COLO668 (cell line): ENCODE data around the gene SPTLC2.
"Not testable (repeated sequence)": the region's sequence is repeated elsewhere in the genome, so short reads cannot be mapped to it uniquely, and the experiment has no call there.

Source experiments
- DNase-seq: peaks from one replicate; lab custom pipeline; 2025; ENCODE audit not compliant: unreplicated experiment; lab: John Stamatoyannopoulos, UW

Gene SPTLC2, protein sequence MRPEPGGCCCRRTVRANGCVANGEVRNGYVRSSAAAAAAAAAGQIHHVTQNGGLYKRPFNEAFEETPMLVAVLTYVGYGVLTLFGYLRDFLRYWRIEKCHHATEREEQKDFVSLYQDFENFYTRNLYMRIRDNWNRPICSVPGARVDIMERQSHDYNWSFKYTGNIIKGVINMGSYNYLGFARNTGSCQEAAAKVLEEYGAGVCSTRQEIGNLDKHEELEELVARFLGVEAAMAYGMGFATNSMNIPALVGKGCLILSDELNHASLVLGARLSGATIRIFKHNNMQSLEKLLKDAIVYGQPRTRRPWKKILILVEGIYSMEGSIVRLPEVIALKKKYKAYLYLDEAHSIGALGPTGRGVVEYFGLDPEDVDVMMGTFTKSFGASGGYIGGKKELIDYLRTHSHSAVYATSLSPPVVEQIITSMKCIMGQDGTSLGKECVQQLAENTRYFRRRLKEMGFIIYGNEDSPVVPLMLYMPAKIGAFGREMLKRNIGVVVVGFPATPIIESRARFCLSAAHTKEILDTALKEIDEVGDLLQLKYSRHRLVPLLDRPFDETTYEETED

DNA sequence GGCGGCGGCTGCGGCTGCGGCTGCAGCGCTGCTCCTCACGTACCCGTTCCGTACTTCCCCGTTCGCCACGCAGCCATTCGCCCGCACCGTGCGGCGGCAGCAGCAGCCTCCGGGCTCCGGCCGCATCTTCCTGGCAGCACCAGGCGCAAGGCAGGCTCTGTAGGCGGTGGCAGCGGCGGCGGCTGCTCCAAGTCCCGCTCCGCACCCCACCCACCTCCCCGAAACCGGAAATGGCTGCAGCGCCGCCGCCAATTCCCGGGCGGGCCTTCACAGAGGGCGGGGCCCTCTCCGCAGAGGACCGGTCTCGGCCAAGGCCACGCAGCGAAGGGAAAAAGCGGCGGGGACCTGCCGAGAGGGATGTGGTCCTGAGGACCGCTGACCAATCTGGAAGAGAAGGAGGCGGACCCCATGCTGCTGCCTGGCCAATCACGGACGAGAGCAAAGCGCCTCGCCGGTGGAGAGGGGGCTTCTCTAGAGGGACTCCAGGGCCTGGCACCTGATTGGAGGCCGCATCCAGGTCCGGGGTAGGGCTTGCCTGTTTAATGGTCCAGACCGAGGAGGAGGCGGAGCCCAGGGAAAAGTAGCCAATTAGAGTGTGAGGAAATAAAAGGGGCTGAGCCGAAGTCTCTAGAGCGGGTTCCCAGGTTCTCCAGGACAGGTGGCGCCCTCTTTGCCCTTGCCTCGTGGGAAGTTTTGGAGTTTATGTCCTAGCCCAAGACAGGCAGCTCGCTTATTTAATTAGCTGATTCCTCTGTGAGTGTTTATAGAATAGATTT is at the start of gene SPTLC2:
Gene SPTLC2 (minus strand): TSS at position 184 of the 776 bp plus-strand sequence. CDS start 58 bp downstream, at position 126.
- DNase-seq = peak; percentile 98

DNA sequence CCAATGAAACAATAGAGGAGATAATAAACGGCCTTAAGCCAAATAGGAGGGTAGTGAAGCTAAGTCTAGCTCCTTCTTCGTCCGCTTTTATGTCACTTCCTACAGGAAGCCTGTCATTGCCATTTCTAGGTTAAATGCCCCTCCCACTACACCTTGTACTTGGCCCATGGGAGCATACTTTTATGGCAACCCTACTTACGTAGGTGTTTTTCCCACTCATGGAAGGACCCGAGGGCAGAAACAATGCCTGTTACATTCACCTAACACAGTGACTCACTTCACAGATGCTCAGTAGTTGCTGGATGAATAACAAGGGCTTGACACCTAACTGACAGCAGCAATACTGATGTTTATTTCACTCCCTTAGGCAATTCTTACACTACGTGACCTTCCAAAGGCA is 46.9 kb upstream of the SPTLC2 start:
- no peak for DNase-seq

DNA sequence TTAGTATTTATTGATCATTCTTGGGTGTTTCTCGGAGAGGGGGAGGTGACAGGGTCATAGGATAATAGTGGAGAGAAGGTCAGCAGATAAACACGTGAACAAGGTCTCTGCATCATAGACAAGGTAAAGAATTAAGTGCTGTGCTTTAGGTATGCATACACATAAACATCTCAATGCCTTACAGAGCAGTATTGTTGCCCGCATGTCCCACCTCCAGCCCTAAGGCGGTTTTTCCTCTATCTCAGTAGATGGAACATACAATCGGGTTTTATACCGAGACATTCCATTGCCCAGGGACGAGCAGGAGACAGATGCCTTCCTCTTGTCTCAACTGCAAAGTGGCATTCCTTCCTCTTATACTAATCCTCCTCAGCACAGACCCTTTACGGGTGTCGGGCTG is 45.1 kb upstream of the SPTLC2 start:
- DNase-seq = not testable (repeated sequence)

DNA sequence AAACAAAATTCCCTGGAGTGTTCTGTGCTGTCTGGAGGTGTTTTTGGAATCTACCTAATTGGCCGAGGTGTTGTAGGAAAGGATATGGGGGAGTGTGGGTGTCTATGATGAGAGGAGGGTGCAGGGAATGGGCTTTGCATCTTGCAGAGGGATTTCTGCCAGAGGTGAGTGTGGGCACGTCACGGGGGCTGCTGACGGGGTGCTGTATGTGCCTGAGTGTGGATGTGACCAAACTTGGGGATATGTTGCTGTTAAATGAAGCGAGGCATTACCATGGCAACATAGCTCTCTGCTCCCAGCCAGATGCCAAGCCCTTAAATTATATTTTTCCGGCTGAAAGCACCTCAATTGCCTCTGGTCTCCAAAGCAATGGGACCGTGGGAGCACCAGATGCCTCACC is 44.3 kb upstream of the SPTLC2 start:
- peak; percentile 36 for DNase-seq

DNA sequence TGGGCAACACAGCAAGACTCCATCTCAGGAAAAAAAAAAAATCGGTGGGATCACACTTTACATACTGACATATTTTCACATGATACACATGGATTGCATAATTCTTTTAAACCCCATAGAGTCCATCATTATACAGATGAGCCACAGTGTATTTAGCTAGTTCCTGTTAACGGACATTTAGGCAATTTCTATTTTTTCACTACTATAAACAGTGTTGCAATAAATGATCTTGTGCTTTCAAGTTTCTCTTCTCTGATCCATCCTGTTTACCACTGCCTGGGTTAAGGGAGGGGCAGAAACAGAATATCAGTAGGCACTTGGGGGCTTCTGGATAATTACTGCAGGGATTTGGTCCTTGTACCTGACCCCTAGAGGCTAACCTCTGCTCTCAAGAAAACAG is 43.4 kb upstream of the SPTLC2 start:
- DNase-seq = no peak

DNA sequence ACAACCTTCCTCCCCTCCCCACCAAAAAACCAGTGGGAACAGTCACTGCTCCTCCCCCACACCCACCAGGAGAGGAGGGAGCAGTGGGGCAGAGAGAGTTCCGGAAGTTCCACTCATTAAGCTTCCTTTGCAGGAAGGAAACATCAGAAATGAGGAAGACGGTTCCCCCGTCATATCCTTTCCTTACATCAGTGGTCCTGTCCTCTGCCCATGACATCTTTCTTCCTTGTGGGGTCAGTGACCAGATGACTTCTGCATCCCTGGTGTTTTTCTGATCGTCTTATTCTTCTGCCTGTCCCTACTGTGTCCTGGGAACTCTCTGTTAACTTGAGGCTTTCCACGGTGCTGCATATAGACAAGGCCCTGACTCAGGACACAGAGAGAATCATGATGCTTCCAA is 40.8 kb upstream of the SPTLC2 start:
- no peak for DNase-seq

DNA sequence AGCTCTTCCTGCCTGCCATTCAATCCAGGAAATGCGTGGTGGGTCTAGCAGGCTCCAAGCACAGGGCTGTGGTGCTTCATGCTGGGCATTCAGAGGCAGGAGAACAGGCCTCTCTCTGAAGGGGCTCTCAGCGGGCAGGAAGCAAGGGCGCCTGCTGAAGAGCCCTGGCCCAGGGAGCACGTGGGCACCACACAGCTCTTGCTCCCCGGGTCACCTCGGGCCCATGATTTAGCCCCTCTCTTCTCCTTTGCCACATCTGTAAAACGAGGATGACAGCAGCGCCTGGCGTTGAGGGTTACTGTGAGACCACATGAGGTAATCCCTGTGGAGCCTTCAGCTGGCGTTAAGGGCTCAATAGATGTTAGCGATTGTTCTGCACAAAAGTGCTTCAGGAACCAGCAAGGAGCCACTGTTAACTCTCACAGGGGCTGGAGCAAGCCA is 37.6 kb upstream of the SPTLC2 start:
- DNase-seq = peak; percentile 18

DNA sequence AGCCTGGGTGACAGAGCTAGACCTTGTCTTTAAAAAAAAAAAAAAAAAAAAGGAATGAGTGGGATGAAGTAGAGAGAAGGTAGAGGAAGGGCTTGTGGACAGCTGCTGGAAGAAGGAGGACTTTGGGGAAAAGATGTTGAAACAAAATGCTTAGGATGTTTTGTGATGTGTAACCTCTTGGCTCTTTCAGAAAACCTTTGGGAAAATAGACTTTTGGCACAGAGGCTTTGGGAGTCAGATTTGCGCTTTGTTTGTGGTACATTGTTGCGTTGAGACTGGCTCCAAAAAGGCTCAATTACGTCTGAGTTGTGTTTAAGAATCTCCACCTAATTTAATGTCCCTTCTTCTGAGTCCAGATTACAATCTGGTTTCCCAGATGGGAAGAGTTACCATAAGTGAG is 32.9 kb upstream of the SPTLC2 start:
- DNase-seq = no peak

DNA sequence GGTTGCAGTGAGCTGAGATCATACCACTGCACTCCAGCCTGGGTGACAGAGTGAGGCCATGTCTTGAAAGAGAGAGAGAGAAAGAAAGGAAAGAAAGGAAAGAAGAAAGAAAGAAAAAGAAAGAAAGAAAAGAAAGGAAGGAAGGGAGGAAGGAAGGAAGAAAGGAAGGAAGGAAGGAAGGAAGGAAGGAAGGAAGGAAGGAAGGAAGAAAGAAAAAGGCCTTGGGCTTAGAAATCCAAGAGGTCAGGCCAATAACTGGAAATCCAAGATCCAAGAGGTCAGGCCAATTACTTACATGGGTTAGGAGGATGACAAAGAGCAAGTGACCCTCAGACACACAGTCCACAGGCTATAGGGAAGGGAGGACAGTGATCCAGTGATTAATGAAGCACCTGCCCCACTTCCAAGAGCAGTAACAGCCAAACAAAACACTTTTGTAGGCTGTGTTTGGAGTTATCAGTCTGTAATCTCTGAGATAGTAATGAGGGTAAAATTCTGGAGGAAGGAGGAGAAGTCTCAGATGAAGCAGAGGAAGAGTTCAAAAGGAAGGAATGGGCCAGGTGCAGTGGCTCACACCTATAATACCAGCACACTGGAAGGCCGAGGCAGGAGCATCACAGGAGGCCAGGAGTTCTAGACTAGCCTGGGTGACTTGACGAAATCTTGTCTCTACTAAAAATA is 32.2 kb upstream of the SPTLC2 start:
- DNase-seq = no peak

DNA sequence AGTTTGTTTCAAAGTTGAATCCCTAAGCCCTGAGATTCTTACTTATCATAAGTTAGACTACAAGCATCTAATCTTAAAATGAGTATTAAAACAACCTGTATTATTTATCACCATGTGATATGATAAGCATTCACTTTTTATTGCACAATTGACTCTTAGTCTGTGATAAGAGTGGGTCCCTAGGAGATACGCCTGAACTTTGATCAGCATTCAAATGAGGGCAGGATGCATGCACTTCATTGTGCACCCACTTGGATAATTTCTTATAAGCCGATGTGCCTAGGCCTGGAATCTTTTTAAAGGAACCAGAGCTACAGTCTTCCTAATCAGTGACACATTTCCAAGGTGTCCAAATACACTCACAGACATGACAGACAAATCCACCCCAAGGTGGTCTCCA is 31.4 kb upstream of the SPTLC2 start:
- DNase-seq = no peak

DNA sequence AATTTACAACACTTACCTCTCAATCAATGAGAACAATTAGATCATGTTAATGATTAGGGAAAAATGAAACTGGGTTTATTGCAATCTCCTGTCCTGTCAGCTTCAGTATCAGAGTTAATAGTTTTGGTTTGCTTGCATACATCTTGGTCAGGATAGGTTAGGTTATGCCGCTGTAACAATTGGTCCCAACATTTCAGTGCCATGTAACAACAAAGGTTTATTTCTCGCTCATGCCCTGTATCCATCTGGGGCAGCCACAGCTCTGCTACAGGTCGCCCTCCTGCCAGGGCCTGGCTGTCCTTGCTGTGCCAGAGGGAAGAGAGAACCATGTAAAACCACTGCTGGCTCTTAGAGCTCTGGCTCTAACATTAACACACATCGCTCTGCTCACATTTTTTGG is 30.5 kb upstream of the SPTLC2 start:
- no peak for DNase-seq

DNA sequence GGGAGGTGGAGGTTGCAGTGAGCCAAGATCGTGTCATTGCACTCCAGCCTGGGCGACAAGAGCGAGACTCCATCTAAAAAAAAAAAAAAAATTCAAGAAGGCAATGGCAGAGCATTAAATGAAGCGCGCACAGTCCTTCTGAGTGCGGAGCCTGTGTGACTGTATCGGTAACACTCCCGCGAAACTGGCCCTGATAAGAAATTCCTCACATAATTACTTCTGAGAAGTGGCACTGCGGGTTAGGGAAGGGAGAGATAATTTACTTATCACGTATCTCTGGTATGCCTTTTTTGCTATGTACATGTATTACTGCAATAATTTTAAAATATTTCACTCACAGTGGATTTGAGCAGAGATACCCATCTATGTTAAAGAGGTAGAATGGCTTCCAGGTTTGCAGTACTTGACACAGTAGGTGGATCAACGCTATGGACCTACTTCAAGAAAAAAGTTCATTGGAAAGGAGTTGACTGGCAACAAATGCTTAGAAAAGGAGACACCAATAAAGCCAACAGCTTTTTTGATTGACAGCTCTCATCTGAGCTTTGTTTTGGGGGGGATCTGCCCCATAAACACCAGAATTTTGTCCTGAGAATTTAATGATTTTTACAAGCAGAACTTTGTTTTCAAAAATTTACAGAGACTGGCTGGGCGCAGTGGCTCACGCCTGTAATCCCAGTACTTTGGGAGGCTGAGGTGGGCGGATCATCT is 29.2 kb upstream of the SPTLC2 start:
- no peak for DNase-seq

DNA sequence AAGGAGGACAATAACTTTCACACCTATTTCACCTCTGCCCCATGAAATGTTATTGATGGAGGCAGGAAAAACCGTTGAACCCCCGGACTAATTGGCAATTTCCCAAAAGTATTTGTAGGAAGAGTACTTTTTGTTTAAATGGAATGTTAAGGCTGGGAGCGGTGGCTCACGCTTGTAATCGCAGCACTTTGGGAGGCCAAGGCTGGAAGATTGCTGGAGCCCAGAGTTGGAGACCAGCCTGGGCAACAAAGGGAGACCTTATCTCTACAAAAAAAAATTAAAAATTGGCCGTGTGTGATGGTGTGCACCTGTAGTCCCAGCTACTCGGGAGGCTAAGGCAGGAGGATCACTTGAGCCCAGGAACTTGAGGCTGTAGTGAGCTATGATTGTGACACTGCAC is 26.0 kb upstream of the SPTLC2 start:
- DNase-seq = no peak

DNA sequence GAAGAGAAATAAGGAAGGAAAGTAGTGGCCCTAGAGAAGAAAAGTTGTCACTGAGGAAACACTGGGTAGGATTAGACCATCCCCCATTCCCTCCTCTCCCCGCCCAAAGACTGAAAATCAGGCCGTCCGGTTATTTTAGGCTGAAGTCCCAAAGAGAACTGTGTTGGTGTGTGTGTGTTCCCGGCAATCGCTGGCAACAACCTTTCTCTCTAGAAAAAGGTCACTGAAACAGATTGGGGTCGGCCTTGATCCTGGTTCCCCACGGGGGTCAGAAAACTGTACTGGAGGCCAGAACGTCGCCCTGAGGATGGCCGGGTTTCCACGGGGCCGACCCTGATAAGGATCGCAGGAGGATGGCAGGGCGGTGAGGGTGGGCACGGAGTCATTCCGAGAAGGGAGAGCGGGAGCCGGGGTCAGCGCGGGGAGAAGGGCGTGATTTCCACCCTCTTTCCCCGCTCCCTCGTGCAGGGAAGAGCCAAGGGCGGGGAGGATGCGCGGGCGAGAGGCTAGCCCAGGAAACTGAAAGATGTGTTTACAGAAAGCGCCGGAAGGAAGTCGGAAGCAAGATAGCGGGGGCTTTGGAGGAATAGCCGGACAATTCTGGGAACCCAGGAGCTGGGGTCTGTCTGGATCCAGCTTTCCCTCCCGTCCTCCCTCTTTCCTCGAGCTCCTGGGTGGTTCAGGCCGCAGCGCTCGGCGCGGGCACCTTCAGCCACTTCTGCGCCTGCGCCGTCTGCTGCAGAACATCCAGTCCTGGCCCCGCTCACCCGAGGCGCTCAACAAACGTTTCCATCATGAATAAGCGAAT is 25.3 kb upstream of the SPTLC2 start:
- DNase-seq = peak; percentile 61

DNA sequence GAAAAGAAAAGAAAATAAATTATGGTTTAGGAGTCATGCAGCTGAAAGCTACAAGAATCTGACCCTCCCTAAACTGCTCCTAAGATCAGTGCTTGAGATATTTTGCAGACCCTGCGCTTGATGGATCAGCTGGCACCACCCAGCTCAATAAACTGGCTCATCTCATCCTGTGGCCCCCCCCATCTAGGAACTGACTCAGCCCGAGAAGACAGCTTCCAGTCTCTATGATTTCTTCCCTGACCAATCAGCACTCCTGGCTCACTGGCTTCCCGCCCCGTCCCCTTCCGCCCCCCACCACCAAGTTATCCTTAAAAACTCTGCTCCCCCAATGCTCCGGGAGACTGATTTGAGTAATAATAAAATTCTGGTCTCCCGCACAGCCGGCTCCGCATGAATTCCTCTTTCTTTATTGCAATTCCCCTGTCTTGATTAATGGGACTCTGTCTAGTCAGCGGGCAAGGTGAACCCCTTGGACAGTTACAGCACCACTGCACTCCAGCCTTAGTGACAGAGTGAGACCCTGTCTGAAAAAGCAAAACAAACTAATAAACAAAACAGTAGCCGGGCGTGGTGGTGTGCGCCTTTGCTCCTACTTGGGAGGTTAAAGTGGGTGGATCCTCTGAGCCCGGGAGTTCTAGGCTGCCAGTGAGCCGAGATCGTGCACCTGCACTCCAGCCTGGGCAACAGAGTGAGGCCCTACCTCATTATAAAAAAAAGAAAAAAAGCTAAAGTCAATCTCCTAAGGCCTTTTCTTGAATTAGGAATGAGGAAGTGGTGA is 24.5 kb upstream of the SPTLC2 start:
- DNase-seq = no peak

DNA sequence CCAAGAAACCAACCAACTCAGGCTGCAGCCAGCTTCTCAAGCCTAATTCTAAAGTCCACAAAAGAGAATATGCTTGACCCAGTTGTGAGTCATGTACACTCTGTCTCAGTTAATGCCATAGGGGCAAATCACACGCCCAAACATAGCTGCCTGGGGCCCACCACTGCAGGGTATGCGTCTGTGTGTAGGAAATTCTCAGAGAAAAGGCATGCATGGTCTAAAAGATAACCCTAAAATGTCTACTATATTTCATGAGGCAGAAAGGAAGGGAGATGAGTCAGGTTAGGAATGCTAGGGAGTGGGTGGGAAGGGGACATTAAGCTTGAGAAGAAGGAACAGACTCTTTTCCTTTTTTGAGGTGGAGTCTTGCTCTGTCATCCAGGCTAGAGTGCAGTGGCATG is 22.3 kb upstream of the SPTLC2 start:
- DNase-seq = no peak

DNA sequence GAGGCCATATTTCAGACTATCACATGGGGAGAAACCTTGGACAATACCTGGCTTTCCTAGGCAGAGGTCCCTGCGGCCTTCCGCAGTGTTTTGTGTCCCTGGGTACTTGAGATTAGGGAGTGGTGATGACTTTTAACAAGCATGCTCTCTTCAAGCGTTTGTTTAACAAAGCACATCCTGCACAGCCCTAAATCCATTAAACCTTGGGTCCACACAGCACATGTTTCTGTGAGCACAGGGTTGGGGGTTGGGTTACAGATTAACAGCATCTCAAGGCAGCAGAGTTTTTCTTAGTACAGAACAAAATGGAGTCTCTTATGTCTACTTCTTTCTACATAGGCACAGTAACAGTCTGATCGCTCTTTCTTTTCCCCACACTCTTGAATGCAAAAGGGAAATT is 19.4 kb upstream of the SPTLC2 start:
- DNase-seq = peak; percentile 18

DNA sequence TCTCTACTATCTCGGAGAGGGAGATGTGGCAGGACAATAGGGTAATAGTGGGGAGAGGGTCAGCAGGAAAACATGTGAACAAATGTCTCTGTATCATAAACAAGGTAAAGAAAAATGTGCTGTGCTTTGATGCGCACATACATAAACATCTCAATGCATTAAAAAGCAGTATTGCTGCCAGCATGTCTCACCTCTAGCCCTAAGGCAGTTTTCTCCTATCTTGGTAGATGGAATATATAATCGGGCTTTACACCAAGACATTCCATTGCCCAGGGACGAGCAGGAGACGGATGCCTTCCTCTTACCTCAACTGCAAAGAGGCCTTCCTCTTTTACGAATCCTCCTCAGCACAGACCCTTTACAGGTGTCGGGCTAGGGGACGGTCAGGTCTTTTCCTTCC is 19.0 kb upstream of the SPTLC2 start:
- DNase-seq = not testable (repeated sequence)

DNA sequence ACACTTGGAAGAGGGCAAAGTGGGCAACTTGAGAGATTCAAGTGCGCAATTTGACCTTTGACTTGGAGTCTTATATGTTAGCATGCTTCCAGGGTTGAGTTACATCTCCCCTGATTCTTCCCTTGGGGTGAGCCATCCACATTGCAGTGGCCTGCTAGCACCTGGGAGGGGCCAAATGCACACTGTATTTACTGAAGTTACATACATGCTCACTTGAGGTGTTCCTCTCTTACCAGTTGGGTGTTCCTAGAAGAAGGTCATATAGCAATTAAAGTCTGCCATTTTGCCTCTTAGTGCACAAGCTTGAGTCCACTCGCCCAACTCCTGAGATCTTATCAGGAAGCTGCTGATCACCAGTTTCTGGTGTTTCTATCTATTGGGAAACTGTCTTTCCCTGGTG is 13.7 kb upstream of the SPTLC2 start:
- DNase-seq = no peak
